HG02970 (cell line): ENCODE data around the gene FAM234B.
"Not testable (repeated sequence)": the region's sequence is repeated elsewhere in the genome, so short reads cannot be mapped to it uniquely, and the experiment has no call there.

Source experiments
- ATAC-seq: cut with Tn5 transposase; IDR thresholded peaks from one replicate; pipeline ENCODE4 v1.9.1; 2021; ENCODE audit warnings: mild to moderate bottlenecking, moderate library complexity, moderate number of reproducible peaks; ENCODE audit not compliant: unreplicated experiment, low FRiP score

Gene FAM234B

DNA sequence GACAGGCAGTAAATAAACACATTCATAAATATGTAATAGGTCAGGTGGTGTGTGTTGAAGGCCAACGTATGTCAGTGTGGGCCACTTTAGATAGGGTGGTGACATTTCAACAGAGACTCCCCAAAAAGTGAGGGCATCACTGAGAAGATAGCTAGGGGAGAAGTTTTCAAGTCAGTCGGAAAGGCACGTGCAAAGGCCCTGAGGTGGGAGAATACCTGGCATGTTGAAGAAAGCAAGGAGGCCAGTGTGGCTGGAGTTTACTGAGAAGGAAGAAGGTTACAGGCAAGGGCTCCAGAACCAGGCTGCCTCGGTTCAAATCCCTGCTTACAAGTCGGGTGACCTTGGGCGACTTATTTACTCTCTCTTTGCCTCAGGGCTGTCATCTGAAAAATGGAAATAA lies 33.1 kb upstream of the FAM234B start:
- no peak for ATAC-seq

DNA sequence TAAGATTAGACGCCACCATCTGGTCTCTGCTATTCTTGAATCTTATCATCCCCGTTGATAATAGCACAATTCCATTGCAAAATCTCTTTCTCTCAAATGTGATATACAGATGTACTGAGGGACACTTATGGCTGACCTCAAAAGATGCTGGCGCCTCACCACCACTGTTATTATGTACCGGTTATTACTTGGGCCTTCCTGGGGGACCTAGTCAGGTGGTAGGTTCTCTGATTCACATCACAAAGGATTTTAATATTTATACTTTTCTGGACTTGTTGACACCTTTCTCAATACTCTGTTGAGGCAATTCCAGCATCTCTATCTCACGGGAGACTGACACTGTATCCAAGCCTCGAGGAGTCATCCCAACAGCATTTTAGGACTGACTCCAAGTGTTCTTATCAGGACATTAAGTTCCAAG lies 21.3 kb upstream of the FAM234B start:
- no peak for ATAC-seq

GRCh38 chr12:13023811-13024530 lies 20.2 kb upstream of the FAM234B start:
- ATAC-seq, result no peak

DNA sequence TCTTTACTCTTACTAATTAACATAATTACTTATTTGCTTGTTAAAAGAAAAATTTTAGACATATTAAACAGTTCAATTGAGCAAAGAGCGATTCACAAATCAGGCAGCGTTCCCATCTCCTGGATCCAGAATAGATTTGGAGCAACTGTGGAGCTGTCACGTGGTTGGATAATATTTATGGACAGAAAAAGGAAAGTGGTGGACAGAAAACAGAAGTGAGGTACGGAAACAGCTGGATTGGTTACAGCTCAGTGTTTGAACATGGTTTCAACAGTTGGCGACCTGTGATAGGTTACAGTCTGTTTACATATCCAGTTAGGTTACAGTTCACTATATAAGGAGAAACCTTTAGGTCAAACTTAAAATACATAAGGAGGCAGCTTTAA lies 19.7 kb upstream of the FAM234B start:
- ATAC-seq, result no peak

- no peak for ATAC-seq
Measured at GRCh38 chr12:13026286-13026685, 17.9 kb upstream of the FAM234B start.

- ATAC-seq, result no peak
Measured at GRCh38 chr12:13027032-13027431, 17.1 kb upstream of the FAM234B start.

DNA sequence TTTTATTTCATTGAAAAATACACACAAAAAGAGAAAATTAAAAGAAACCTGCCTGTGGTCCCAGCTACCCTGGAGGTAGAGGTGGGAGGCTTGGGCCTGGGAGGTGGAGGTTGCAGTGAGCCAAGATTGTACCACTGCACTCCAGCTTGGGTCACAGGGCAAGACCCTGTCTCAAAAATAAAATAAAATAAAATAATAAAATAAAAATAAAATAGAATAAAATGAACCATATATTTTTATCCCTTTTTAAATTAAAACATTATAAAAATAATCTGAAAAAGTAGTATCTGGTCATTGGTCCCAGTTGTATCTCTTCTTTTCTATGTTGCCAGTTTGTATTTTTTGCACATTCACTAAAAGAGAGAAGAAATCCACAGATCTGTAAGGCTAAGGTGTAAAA lies 16.7 kb upstream of the FAM234B start:
- ATAC-seq, result no peak

- no peak for ATAC-seq
Measured at GRCh38 chr12:13028825-13029570, 15.2 kb upstream of the FAM234B start.

DNA sequence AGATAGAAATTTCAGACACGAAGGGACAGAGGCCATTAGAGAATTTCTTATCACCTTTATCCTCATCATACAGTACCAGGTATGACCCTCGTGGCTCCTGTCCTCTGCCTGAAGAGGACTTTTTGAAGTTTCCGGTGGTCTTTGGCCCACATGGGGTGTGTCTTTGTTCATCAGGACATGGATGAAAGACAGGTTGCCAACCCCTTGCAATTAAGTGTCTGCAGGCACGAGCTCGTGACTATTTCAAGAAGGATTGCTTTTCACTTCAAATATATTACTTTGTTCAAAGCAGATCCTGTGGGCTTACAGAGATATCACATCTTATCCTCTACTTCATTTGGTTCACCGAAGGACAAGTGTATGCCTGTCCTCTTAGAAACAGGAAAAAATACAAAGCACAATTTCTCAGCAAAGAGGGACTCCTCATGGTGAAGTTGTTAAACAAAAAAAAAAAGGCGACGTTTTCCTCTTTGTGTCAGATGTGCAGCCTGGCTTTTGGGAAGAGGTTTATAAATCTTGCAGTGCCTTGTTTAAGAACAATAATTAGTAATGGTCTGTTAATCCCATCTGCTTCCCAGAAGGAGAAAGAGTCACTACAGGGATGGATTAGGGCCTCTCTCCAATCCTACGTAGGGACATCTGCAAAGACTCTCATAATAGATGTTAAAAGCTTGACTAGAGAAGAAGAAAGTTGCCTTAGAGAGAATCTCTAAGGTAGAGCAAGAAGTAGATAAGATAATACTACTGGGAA lies 13.5 kb upstream of the FAM234B start:
- no peak for ATAC-seq

- ATAC-seq, result no peak
Measured at GRCh38 chr12:13032164-13032563, 12.0 kb upstream of the FAM234B start.

GRCh38 chr12:13033476-13033875 lies 10.7 kb upstream of the FAM234B start:
- ATAC-seq, result no peak

- ATAC-seq, result not testable (repeated sequence)
Measured at GRCh38 chr12:13035335-13035734, 8.8 kb upstream of the FAM234B start.

GRCh38 chr12:13036881-13037280 lies 7.3 kb upstream of the FAM234B start:
- no peak for ATAC-seq

GRCh38 chr12:13038491-13039161 lies 5.6 kb upstream of the FAM234B start:
- ATAC-seq, result no peak

- no peak for ATAC-seq
Measured at GRCh38 chr12:13039328-13039956, 4.7 kb upstream of the FAM234B start.

DNA sequence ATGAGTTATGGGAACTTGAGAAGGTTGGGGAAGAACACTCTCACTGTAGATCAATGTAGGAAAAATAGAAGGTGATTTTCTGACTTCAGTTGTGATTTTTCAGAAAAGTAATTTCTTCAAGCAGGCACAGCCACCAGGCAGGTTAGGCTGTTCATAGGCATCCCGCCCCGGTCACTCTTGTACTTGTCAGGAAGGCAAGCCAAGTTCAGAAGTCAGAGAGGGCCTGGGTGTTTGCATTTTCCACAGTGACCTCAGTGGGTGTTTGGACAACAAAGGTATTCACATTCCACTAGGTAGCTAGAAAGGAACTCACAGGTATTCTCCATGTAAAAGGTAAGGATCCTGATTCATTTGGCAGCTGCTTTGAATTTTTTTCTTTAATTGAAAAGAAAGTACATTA lies 3.0 kb upstream of the FAM234B start:
- no peak for ATAC-seq

- no peak for ATAC-seq
Measured at GRCh38 chr12:13042666-13043230, 1.4 kb upstream of the FAM234B start.

- ATAC-seq, result no peak
Measured at GRCh38 chr12:13044906-13045299, 722 bp downstream of the FAM234B start.

DNA sequence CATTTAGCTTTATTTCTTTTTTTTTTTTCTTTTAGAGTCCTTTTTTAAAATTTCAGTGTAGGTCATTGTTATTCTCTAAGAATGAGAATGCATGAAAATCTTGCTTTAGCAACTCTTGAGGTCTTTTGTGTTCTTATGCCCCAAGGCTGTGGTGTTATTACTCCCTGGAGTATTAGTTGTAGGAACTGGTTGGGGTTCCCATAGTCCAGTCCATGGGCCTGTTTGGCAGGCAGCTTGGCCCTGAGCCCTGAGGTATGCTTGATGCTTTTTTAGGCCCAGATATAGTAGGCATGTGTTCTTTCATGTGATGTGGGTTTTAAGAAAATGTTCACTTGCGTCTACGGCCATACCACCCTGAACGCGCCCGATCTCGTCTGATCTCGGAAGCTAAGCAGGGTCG lies 1.6 kb downstream of the FAM234B start:
- no peak for ATAC-seq

- no peak for ATAC-seq
Measured at GRCh38 chr12:13046964-13047363, 2.8 kb downstream of the FAM234B start.
